GM18505 (cell line): ENCODE data around the gene GOLGA8Q.
"Not testable (repeated sequence)": the region's sequence is repeated elsewhere in the genome, so short reads cannot be mapped to it uniquely, and the experiment has no call there.

Experiments
- ATAC-seq: cut with Tn5 transposase; IDR thresholded peaks from one replicate; pipeline ENCODE4 v1.9.1; 2021; ENCODE audit not compliant: unreplicated experiment

The GOLGA8Q gene

GRCh38 chr15:30551750-30552149 lies at the start of gene GOLGA8Q:
TSS of gene GOLGA8Q (plus strand) at chr15:30552050. CDS start at chr15:30552078, 28 bp downstream.
- not testable (repeated sequence) for ATAC-seq

- ATAC-seq: not testable (repeated sequence)
These were observed 48.7 kb upstream of the GOLGA8Q start for GRCh38 chr15:30502904-30503781.

GRCh38 chr15:30504162-30504843 lies 47.5 kb upstream of the GOLGA8Q start:
- ATAC-seq: not testable (repeated sequence)

- ATAC-seq: not testable (repeated sequence)
These were observed 37.3 kb upstream of the GOLGA8Q start for GRCh38 chr15:30514545-30514944.

- ATAC-seq: not testable (repeated sequence)
These were observed 28.2 kb upstream of the GOLGA8Q start for GRCh38 chr15:30523453-30524243.

GRCh38 chr15:30525912-30526311 lies 25.9 kb upstream of the GOLGA8Q start:
- ATAC-seq: not testable (repeated sequence)

- not testable (repeated sequence) for ATAC-seq
These were observed 22.8 kb upstream of the GOLGA8Q start for GRCh38 chr15:30529049-30529448.

- not testable (repeated sequence) for ATAC-seq
These were observed 15.1 kb downstream of the GOLGA8Q start for GRCh38 chr15:30566949-30567348.

GRCh38 chr15:30573012-30573491 lies 21.2 kb downstream of the GOLGA8Q start:
- not testable (repeated sequence) for ATAC-seq

- not testable (repeated sequence) for ATAC-seq
These were observed 27.6 kb downstream of the GOLGA8Q start for GRCh38 chr15:30579394-30579970.

GRCh38 chr15:30580716-30581115 lies 28.9 kb downstream of the GOLGA8Q start:
- not testable (repeated sequence) for ATAC-seq

- ATAC-seq: not testable (repeated sequence)
These were observed 47.1 kb downstream of the GOLGA8Q start for GRCh38 chr15:30598953-30599352.

GRCh38 chr15:30603796-30604195 lies 51.9 kb downstream of the GOLGA8Q start, which contains the start of gene GOLGA8H:
TSS of gene GOLGA8H (plus strand) at chr15:30604028. CDS start at chr15:30604126, 98 bp downstream.
- not testable (repeated sequence) for ATAC-seq
